Fibroblast of villous mesenchyme (primary cell): ENCODE data around the gene ATF5. TPM values are rescaled to one million over a fixed set of nuclear protein-coding genes. Genes with fewer than 3 reads are reported as not detected.

Experiments used
- DNase-seq: peaks from one replicate; pipeline ENCODE4 v3.0.0-alpha.2; 2010; ENCODE audit warnings: low read depth
- H3K4me3 ChIP-seq: 2 replicates; pipeline ENCODE4 v1.5.1; 2011; ENCODE audit warnings: low read depth, mild to moderate bottlenecking, low read length
- total RNA-seq: library from RNA; depleted of rRNA; stranded (reverse); fragments of >200 nt; gene quantifications from 2 replicates; pipeline ENCODE4 v1.2.3, GENCODE V29; 2012
- TF ChIP-seq, protein P1 (sequence below): IDR thresholded peaks from 2 replicates; pipeline ENCODE4 v1.5.1; 2012; ENCODE audit warnings: low read depth, mild to moderate bottlenecking, low read length; ENCODE audit not compliant: insufficient read depth

Gene ATF5
- total RNA-seq, 1 donor: 8.2 TPM

GRCh38 chr19:49978324-49978723 lies 49.3 kb downstream of the ATF5 start:
- TF ChIP-seq, protein P1, sequence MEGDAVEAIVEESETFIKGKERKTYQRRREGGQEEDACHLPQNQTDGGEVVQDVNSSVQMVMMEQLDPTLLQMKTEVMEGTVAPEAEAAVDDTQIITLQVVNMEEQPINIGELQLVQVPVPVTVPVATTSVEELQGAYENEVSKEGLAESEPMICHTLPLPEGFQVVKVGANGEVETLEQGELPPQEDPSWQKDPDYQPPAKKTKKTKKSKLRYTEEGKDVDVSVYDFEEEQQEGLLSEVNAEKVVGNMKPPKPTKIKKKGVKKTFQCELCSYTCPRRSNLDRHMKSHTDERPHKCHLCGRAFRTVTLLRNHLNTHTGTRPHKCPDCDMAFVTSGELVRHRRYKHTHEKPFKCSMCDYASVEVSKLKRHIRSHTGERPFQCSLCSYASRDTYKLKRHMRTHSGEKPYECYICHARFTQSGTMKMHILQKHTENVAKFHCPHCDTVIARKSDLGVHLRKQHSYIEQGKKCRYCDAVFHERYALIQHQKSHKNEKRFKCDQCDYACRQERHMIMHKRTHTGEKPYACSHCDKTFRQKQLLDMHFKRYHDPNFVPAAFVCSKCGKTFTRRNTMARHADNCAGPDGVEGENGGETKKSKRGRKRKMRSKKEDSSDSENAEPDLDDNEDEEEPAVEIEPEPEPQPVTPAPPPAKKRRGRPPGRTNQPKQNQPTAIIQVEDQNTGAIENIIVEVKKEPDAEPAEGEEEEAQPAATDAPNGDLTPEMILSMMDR: no peak
- no peak for DNase-seq
- H3K4me3 ChIP-seq: no peak overlapping the region

DNA sequence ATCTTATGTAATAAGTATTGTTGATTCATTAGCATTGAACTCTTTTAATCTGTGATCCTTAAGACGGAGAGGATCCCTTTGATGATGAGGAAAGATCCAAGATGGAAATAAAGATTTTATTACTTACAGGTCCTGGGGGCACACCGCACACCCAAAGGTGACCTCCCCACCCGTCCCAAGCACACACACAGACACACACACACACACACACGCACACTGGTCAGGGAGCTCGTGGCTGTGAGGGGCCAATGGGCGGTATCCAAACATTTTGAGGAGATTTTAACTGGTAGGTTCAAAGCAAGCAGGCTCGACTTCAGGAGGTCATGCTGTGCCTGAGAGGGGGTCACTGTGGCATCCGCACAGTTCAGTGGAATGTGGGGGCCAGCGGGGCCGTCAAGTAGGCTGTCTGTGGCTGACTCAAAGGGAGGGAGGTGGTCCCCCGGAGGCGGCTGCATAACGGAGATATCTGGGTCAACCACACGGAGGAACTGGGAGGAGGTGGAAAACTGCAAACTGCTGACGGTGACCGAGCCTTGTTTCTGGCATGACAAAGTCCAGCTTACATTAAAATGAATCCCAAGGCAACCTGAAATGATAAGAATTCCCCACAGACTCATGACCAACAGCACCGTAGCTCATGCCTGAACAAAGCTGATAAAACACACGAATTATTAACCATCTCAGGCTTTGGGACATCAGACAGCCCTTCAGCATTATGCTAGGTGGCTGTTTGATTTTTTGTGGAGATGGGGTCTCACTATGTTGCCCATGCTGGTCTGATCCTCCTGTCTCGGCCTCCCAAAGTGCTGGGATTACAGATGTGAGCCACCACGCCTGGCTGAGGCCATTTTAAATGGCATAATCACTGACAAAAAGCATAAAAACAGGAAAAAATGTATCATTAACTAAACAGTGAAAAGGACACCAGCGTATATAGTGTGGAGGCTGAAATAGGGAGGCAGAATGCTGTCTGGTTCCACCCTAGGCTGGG lies 52.9 kb downstream of the ATF5 start:
- DNase-seq: no peak
- H3K4me3 ChIP-seq: no peak overlapping the region
- TF ChIP-seq, protein P1: no peak

Other genes starting within 250 kb of the ATF5 start
- gene ADM5, start 239.6 kb upstream of the ATF5 start, total RNA-seq: under 0.01 and 0.32 TPM in 2 replicates
- gene CPT1C, start 238.1 kb upstream of the ATF5 start, total RNA-seq: 20.0 and 32.0 TPM in 2 replicates
- 0.43 TPM in 1 of 2 replicates, not detected in the other for gene TSKS, start 165.9 kb upstream of the ATF5 start, total RNA-seq
- gene AP2A1, start 162.2 kb upstream of the ATF5 start, total RNA-seq: 92.0 and 97.0 TPM in 2 replicates
- gene FUZ, start 115.9 kb upstream of the ATF5 start, total RNA-seq: 15.1 and 19.3 TPM in 2 replicates
- gene MED25, start 110.9 kb upstream of the ATF5 start, total RNA-seq: 21.6 and 21.9 TPM in 2 replicates
- gene PTOV1, start 78.0 kb upstream of the ATF5 start, total RNA-seq: 47.9 and 53.5 TPM in 2 replicates
- gene PNKP, start 61.6 kb upstream of the ATF5 start, total RNA-seq: 40.2 and 64.1 TPM in 2 replicates
- 11.9 and 12.5 TPM in 2 replicates for gene AKT1S1, start 51.9 kb upstream of the ATF5 start, total RNA-seq
- gene TBC1D17, start 51.5 kb upstream of the ATF5 start, total RNA-seq: 23.3 and 27.4 TPM in 2 replicates
- gene IL4I1, start 32.3 kb upstream of the ATF5 start, total RNA-seq: 0.43 and 0.64 TPM in 2 replicates
- gene NUP62, start 299 bp downstream of the ATF5 start, total RNA-seq: 25.8 and 43.2 TPM in 2 replicates
- not detected in 2 replicates for gene SIGLEC11, start 32.0 kb downstream of the ATF5 start, total RNA-seq
- gene VRK3, start 96.2 kb downstream of the ATF5 start, total RNA-seq: 20.3 and 28.5 TPM in 2 replicates
- 6.4 and 7.3 TPM in 2 replicates for gene ZNF473, start 96.8 kb downstream of the ATF5 start, total RNA-seq
- gene IZUMO2, start 234.1 kb downstream of the ATF5 start, total RNA-seq: not detected in 2 replicates